Subcutaneous abdominal adipose tissue (tissue), 5 donors: Measurements from ENCODE around the gene FOXC1.

Experiments
- H3K27ac ChIP-seq: one replicate; pipeline ENCODE4 v1.7.0; 2013; ENCODE audit warnings: low read depth, mild to moderate bottlenecking, inconsistent platforms, low read length, moderate library complexity
- H3K27me3 ChIP-seq, 5 donors: one replicate each; pipeline ENCODE4 v1.7.0; 2013; ENCODE audit warnings: low read length in 5 of 5, inconsistent platforms in 1 of 5; ENCODE audit not compliant: control insufficient read depth in 5 of 5, insufficient read depth in 4 of 5
- H3K36me3 ChIP-seq, 5 donors: one replicate each; pipeline ENCODE4 v1.7.0; 2013; ENCODE audit warnings: low read length in 5 of 5; ENCODE audit not compliant: control insufficient read depth in 5 of 5, insufficient read depth in 5 of 5
- H3K4me1 ChIP-seq, 5 donors: one replicate each; pipeline ENCODE4 v1.7.0; 2013; ENCODE audit warnings: low read length in 5 of 5, mild to moderate bottlenecking in 3 of 5, moderate library complexity in 1 of 5; ENCODE audit not compliant: control insufficient read depth in 5 of 5, insufficient read depth in 5 of 5
- H3K4me3 ChIP-seq, 5 donors: one replicate each; pipeline ENCODE4 v1.7.0; 2013; ENCODE audit warnings: low read length in 5 of 5, low read depth in 1 of 5
- H3K9ac ChIP-seq, 5 donors: one replicate each; pipeline ENCODE4 v1.7.0; 2013; ENCODE audit warnings: low read length in 5 of 5, mild to moderate bottlenecking in 4 of 5, moderate library complexity in 3 of 5
- H3K9me3 ChIP-seq, 5 donors: one replicate each; pipeline ENCODE4 v1.7.0; 2013; ENCODE audit warnings: low read length in 5 of 5; ENCODE audit not compliant: control insufficient read depth in 5 of 5
- donor health status: healthy.
- donor health status: healthy.
- donor health status: healthy.
- donor health status: healthy.
- donor health status: healthy.

The FOXC1 gene

GRCh38 chr6:1622851-1623768, 13.4 kb downstream of the FOXC1 start:
- Histone ChIP-seq H3K4me1 (peaks cover 0 to 35% (median 23%) of the 10 kb centered on the region in 5 donors), H3K36me3 (no peaks in the 10 kb centered on the region), H3K27me3 (peaks cover 8 to 49% (median 43%) of the 10 kb centered on the region in 5 donors), H3K27ac (no peak overlapping the region), H3K9ac (no peak overlapping the region), H3K9me3 (no peaks in the 10 kb centered on the region), H3K4me3 (no peak overlapping the region)

DNA sequence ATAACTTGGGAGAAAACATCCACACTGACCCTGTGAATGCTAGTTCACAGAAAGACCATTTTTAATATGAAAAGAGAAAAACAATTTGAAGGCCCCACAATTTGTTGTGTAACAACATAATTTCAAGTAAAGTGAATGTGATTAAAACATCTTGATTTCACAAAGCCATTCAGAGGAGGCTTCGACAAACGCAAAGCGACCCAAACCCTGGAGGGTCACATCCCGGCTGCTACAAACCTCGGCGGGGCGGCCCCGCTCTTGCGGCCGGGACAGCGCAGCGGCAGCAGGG, 14.0 kb downstream of the FOXC1 start:
- Histone ChIP-seq H3K36me3 (no peaks in the 10 kb centered on the region), H3K4me1 (peaks cover 0 to 35% (median 23%) of the 10 kb centered on the region in 5 donors), H3K9me3 (no peaks in the 10 kb centered on the region), H3K9ac (no peak overlapping the region), H3K27ac (no peak overlapping the region), H3K4me3 (no peak overlapping the region), H3K27me3 (peaks cover 4 to 49% (median 42%) of the 10 kb centered on the region in 5 donors)

GRCh38 chr6:1624058-1624850, 14.5 kb downstream of the FOXC1 start:
- Histone ChIP-seq H3K4me1 (peaks cover 0 to 35% (median 23%) of the 10 kb centered on the region in 5 donors), H3K36me3 (no peaks in the 10 kb centered on the region), H3K9ac (peak overlapping the region in 1 of 5 donors; percentile 71)

DNA sequence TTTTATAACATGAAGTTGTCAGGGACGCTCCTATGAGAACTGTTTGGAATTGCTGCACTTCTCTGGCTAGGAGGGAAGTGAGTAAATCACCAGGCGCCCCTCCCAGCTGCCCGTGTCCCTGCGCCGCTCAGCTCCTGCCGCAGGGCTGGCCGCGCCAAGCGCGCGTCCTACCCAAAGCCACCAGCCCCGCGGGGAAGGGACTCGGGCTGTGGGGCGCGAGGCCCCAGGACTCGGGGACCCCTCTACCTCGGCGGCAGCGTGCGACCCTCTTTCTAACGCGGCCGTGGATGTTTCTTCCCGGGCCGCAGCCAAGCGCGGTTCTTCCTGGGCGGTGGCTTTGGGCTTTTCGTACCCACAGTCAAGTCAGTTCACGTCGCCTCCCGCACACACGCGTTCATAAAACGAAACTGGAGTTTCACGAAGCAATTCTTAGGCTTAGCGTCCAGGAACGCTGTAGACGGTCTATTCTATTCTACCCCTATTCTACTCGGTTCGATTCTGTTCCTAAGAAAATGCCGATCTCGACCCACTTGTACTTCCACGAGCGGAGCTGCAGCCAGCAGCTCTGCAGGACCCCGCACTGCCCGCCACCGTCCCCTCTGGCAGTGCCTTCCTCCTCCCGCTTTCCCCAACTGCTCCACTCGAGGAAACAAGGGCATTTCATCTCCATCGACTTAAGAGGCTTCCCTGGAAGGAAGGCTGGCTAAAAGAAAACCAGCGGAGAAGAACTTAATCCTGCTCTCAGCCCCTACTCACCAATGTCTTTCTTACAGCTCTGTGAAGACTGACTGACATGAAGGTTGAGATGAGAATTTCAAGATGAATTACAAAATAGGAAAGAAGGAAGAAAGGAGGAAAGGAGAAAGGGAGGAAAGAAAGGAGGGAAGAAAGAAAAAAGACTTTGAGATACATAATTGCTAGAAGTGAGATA, 15.4 kb downstream of the FOXC1 start:
- Histone ChIP-seq H3K9me3 (no peaks in the 10 kb centered on the region), H3K27me3 (peaks cover 3 to 41% (median 36%) of the 10 kb centered on the region in 5 donors), H3K4me3 (peak overlapping the region; percentile 72 to 85 (median 80)), H3K9ac (peak overlapping the region in 4 of 5 donors; percentile 44 to 71 (median 60)), H3K27ac (peak overlapping the region; percentile 46), H3K4me1 (peaks cover 0 to 26% (median 17%) of the 10 kb centered on the region in 5 donors), H3K36me3 (no peaks in the 10 kb centered on the region)

More at GRCh38 chr6:1624058-1624850, 14.5 kb downstream of the FOXC1 start:
- H3K9me3 ChIP-seq: no peaks in the 10 kb centered on the region
- H3K27me3 ChIP-seq: peaks cover 4 to 45% (median 42%) of the 10 kb centered on the region in 5 donors
- H3K27ac ChIP-seq: no peak overlapping the region
- H3K4me3 ChIP-seq: peak overlapping the region in 4 of 5 donors; percentile 72 to 85 (median 80)

- Histone ChIP-seq H3K9ac (peak overlapping the region in 1 of 5 donors; percentile 44), H3K9me3 (no peaks in the 10 kb centered on the region), H3K4me3 (peak overlapping the region in 3 of 5 donors; percentile 72 to 85 (median 80)), H3K27ac (no peak overlapping the region), H3K36me3 (no peaks in the 10 kb centered on the region), H3K4me1 (peaks cover 0 to 22% (median 15%) of the 10 kb centered on the region in 5 donors), H3K27me3 (peaks cover 0 to 34% (median 29%) of the 10 kb centered on the region in 5 donors)
Observed at GRCh38 chr6:1625794-1626435, 16.2 kb downstream of the FOXC1 start.

DNA sequence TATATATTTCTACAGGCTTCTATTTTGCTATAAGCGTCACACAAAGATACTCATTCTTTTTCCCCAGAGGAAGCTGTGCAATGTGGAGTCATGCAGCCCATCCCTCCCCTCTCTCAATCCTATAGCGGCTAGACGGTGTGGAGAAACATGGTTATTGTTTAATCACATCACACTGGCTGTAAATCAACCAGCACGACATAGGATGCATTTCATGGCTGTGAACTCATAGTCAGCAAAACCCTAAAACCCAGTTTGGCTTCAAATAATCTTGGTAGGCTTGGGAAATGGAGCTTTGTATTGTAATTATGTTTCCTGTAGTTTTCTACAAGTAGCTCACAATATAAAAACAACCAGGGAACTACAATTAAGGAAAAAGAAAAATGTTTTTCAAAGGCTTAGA, 16.8 kb downstream of the FOXC1 start:
- no peaks in the 10 kb centered on the region for H3K9me3 ChIP-seq
- H3K36me3 ChIP-seq: no peaks in the 10 kb centered on the region
- H3K9ac ChIP-seq: no peak overlapping the region
- H3K4me1 ChIP-seq: peaks cover 0 to 22% (median 15%) of the 10 kb centered on the region in 5 donors
- H3K27me3 ChIP-seq: peaks cover 0 to 30% (median 27%) of the 10 kb centered on the region in 5 donors
- H3K27ac ChIP-seq: no peak overlapping the region
- H3K4me3 ChIP-seq: no peak overlapping the region

DNA sequence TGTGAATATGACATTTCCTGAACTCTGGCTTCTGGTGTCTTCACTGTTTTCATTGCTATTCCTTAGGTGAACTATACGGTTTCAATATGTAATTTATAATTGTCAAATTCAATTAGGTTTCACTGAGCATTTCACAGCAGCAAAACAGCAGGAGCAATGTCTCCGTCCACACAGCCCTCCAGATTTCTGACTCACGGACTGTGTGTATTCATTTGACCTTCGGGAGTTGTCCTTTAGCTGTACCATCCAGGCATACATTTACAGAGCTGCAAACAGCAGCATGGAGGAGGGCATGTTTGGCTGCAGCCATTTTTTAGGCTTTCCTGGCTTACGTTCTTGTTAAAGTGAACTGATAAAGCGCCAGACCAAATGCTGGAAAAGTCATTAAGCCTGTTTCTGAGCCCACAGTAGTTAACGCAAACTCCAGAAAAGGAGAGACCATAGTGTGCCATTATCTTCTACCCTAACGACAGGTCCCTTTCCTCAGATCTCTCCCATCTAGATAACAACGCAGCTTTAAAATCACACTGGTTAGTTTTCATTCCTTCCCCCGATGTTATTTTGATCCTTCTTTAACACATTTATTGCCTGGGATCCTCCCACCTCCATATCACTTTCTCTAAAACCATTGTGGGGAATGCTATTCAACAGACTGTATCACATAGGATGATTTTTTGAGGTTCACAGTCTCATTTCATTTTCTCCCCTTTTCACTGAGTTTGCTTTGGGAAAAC, 18.3 kb downstream of the FOXC1 start:
- peaks cover 0 to 22% (median 15%) of the 10 kb centered on the region in 5 donors for H3K4me1 ChIP-seq
- no peaks in the 10 kb centered on the region for H3K9me3 ChIP-seq
- H3K27me3 ChIP-seq: peaks cover 0 to 30% (median 24%) of the 10 kb centered on the region in 5 donors
- no peak overlapping the region for H3K9ac ChIP-seq
- no peak overlapping the region for H3K27ac ChIP-seq
- no peak overlapping the region for H3K4me3 ChIP-seq
- no peaks in the 10 kb centered on the region for H3K36me3 ChIP-seq

GRCh38 chr6:1629316-1629715, 19.6 kb downstream of the FOXC1 start:
- H3K27ac ChIP-seq: no peak overlapping the region
- H3K4me1 ChIP-seq: peaks cover 0 to 16% (median 13%) of the 10 kb centered on the region in 5 donors
- no peak overlapping the region for H3K9ac ChIP-seq
- no peaks in the 10 kb centered on the region for H3K9me3 ChIP-seq
- H3K27me3 ChIP-seq: peaks cover 0 to 24% (median 21%) of the 10 kb centered on the region in 5 donors
- H3K4me3 ChIP-seq: no peak overlapping the region
- no peaks in the 10 kb centered on the region for H3K36me3 ChIP-seq
